GM18517 (cell line): ENCODE data around the gene ZEB2.

Experiments used
- ATAC-seq: cut with Tn5 transposase; IDR thresholded peaks from one replicate; pipeline ENCODE4 v1.9.1; 2021; ENCODE audit warnings: mild to moderate bottlenecking, moderate library complexity; ENCODE audit not compliant: unreplicated experiment

Gene ZEB2

GRCh38 chr2:144454466-144455287, 65.2 kb downstream of the ZEB2 start:
- ATAC-seq, result no peak

- no peak for ATAC-seq
These were observed 66.3 kb downstream of the ZEB2 start for GRCh38 chr2:144453486-144454158.

GRCh38 chr2:144452989-144453336, 67.0 kb downstream of the ZEB2 start:
- ATAC-seq, result no peak

- no peak for ATAC-seq
These were observed 67.5 kb downstream of the ZEB2 start for GRCh38 chr2:144452169-144452988.

GRCh38 chr2:144451443-144451842, 68.5 kb downstream of the ZEB2 start:
- ATAC-seq, result no peak

- peak; percentile 56 for ATAC-seq
These were observed 70.9 kb downstream of the ZEB2 start for GRCh38 chr2:144449028-144449406.

GRCh38 chr2:144448389-144449027, 71.4 kb downstream of the ZEB2 start:
- ATAC-seq, result peak; percentile 34

- ATAC-seq, result no peak
These were observed 72.4 kb downstream of the ZEB2 start for GRCh38 chr2:144447535-144447934.

GRCh38 chr2:144446136-144446535, 73.8 kb downstream of the ZEB2 start:
- no peak for ATAC-seq

GRCh38 chr2:144445196-144445595, 74.7 kb downstream of the ZEB2 start:
- no peak for ATAC-seq

- ATAC-seq, result no peak
These were observed 75.8 kb downstream of the ZEB2 start for GRCh38 chr2:144443837-144444817.

- ATAC-seq, result no peak
These were observed 78.2 kb downstream of the ZEB2 start for GRCh38 chr2:144441711-144442141.

- no peak for ATAC-seq
These were observed 79.9 kb downstream of the ZEB2 start for GRCh38 chr2:144439993-144440392.

- ATAC-seq, result no peak
These were observed 80.9 kb downstream of the ZEB2 start for GRCh38 chr2:144438801-144439631.

GRCh38 chr2:144437636-144438035, 82.3 kb downstream of the ZEB2 start:
- no peak for ATAC-seq

- ATAC-seq, result no peak
These were observed 85.3 kb downstream of the ZEB2 start for GRCh38 chr2:144434425-144435222.

GRCh38 chr2:144432921-144433320, 87.0 kb downstream of the ZEB2 start:
- ATAC-seq, result no peak

GRCh38 chr2:144431998-144432397, 87.9 kb downstream of the ZEB2 start:
- no peak for ATAC-seq
